ENCODE measurements around the gene UBE2M.

The UBE2M gene

DNA sequence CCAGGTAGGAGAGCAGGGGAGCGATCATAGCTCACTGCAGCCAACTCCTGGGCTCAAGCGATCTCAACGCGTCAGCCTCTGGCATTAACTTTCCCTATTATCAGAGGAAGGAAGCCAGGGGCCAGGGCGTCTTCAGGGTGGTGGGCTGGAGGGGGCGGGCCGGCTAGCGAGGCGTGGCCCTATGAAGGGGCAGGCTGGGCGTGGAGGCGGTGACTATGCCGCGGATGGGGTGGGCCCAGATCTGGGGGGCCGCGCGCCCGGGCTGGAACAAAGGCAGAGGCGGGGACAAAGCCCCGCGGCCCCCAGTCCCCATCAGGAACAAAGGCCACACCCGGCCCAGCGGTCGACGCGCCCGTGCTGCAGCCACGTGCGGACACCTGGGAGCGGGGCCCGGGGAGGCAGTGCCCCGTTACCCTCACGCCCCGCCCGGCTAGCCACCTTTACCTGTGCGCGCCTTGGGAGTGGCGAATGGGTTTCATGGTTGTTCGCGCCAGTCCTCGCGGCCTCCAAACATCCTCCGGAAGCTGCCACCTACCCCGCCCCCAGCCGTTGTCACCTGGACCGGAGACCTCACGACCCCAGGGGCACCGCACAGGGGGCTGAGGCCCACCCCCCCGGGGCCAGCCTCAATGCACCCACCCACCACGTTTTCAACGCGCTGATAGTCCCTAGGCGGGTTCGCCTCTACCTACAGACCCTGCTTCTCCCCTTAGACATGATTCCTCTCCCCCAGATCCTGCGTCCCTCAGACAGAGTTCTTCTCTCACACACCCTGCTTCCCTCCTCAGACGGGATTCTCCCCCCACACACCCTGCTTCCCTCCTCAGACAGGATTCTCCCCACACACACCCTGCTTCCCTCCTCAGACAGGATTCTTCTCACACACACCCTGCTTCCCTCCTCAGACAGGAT, 19.9 kb downstream of the UBE2M start:
- DNase-seq: peak; percentile 76

DNA sequence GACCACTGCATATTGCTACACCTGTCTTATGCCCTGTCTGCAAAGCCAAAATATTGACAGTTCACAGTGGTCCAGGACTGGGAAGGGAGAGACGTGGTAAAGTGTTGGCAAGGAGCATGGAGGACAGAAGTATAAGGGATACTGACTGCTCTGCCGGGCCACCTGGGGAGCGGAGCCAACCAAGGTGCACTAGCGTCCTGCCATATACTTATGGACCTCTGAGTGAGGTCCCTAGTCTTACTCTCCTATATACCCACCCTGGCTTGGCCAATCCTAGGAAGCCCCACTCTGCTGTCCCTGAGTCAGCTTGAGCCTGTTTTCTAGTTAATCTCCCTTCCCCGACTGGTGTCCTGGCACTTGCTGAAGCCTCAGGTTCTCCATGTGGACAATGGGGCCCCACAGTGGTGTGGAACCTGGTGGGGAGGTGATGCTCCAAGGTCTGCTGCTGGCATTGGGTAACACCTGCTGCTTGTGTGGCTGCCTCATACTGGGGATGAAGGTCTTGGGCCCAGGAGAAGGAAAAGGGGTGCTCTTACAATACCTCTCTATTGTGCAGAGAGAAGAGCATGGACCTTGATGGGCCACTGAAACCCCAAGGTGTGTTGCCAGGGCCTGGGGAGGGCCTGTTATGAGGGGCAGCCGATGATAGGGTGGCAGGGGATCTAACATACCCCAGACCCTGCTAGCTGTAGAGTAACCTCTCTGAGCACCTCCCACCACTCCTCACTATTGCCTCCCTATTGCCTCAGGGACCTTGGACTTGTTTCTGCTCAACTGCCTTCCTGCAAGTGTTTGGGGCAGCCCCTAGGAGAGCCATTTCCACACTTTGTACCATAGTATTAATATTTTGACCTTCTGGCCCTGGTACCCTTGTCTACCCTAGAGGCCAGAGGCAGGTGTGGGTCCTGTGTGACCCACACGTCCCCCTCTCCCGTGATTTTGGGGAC, 21.3 kb downstream of the UBE2M start:
- no peak for DNase-seq

GRCh38 chr19:58535857-58536256, 22.6 kb downstream of the UBE2M start:
- no peak for DNase-seq

DNA sequence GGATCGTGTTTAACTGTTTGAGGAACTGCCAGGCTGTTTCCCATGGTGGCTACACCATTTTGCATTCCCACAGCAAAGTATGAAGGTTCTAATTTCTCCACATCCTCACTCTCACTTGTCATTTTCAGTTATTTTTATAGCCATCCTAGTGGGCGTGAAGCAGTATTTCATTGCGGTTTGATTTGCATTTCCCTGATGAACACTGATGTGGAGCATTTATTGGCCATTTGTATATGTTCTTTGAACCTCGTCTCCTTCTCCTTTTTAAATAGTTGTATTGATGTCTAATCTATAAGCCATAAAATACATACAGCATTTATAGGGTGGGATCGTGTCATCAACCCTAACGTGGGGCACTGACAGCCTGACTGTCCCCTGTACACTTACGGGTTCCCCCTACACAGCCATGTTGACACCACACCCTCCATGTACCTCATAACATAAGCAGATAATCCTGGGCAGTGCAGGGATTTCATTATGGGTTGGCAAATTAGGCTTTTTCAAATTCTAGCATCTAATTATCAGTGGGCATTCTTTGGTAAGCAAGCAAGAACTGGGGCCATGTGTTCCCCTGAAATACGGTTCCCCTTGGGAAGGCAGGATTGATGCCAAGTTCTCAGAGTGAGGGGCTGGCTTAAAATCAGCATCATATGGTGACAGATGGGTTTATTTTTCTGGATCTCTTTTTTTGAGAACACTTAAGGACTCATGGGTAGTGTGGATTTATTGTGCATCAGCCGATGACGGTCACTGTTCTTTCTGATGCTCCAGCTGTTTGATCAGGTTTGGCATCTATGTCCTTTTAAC, 27.2 kb downstream of the UBE2M start:
- peak; percentile 74 for DNase-seq

DNA sequence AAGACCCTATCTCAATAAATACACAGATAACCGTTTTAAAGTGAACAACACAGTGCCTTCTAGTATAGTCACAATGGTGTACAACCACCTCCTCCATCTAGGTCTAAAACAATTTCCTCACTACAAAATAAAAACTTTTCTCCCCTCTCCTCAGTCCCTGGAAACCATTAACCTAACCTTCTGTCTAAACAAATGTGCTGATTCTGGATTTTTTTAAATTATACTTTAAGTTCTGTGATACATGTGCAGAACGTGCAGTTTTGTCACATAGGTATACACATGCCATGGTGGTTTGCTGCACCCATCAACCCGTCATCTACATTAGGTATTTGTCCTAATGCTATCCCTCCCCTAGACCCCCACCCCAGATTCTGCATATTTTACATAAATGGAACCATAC, 29.0 kb downstream of the UBE2M start:
- DNase-seq: no peak

DNA sequence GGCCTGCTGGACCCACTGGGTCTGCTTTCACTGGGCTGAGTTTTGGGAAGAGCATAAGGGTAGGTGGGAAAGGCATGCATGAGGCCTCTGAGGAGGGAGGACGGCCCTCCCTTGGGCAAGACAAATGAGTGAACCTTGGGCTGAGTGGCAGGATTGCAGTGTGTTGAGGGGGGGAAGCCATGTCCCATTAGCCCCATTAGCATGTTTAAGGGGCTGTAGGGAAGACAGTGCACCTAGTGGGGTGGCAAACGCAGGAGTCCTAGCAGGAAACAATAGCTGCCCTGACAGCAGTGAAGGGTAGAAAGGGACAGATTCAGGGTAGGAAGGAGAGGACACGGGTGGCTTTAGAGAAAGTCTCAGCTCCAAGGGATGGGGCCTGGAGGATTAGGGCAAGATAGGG, 35.7 kb downstream of the UBE2M start:
- no peak for DNase-seq

GRCh38 chr19:58521651-58522050, 36.8 kb downstream of the UBE2M start:
- DNase-seq: no peak

DNA sequence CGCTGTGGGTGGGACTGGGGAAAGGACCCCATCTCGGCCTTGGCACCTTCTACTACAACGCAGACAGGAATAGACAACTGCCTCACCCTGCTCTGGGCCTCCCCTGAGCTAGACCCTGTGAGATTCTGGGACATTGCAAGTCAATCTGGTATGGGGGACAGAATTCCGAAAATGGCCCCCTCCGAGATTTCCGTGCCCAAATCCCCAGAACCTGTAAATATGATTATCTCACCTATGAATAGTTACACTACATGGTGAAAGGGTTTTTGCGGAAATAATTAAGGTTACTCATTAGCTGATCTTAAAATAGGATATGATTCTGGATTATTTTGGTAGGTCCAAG, 38.2 kb downstream of the UBE2M start:
- no peak for DNase-seq

DNA sequence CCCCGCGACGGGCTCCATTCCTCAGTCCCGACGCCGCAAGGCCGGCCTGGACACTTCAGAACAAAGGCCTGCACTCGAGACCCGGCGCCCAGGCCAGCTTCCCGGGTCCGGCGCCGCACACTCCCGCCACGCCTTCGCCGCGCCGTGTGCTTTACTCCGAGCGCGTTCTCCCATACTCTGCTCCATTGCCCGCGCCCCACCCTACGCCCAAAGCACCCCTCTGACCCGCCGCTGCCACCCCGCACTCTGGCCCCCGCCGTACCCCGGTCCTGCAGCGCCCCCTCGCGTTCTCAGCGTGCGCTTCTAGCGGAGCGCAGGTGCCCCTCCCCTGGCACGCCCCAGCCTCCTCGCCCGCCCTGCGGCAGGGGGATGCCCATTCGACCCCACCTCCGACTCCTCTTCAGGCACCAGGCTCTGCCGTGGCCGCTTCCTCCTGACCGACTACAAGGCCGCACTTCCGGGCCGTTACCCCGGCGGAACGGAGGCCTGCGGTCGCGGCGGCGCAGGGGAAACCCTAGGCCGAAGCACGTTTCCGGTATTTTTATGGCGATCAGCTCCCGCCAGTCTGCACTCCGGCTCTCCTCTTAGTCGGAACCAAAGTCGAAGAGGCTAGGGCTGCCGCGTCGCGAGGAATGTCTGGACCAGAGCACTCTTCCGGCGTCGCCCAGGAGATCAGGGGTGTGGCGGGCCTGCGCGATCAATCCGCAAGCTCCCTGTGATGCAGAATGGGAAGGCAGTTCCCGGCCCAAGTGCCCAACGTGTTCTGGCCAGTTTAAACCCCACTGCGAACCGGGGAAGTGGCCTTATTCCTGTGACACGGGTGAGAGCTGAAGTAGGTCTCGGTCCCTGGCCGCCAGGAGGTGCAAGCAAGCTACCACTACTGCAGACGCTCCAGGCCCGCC, 38.8 kb downstream of the UBE2M start, which contains the start of gene ZBTB45:
Gene ZBTB45, minus strand, starts transcription at position 456 of the 902 bp plus-strand sequence. CDS start 2,137 bp downstream, outside the sequence.
- peak; percentile 95 for DNase-seq

DNA sequence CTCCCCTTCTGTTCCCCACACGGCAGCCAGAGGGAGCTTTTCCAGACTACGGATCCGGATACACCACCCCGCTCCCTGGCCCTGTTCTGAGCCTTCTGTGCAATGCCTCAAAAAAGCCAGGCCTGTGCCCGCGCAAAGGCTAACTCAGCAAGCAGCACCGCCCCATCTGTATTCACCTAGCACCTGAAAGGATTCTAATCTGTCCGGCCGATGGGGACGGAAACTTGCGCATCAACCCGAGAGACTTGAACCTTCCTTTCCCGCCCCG, 39.4 kb downstream of the UBE2M start:
- peak; percentile 67 for DNase-seq

DNA sequence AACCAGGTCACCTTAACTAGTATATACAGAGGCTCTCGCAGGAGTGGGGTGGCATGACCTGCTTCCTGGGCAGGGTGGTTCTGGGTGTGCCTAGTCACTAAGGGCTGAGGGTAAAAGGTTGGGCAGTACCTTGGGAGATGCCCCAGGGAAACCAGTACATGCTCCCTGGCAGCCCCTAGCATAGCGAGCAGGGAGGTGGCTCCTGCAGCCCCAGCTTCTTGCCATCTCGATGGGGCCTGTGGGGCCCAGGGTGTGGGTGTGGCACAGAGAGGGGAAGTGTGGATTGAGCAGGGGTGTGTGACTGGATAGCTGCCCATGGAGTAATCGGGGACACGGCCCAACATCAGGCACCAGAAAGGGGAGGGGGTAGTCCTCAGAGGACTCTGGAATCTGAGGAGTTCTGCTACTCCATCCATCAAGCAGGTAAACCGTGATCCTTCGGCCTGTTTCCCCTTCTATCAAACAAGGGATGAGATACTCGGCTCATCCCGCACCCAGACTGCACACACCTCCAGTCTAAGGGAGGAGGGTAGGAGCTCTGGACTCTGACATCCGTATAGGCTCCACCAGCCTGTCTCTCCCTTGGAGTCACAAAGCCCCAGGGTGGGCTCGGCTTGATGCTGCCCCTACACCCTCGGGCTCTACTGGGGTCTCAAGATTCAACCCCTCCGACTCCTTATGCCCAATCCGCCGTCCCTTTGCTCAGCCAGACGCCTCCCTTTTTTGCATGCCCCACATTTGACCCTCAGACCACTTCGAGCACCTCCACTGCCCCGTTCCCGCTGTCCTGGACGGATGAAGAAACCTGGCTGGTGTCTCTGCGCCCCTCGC, 39.9 kb downstream of the UBE2M start:
- DNase-seq: no peak

- DNase-seq: no peak
These were observed 41.2 kb downstream of the UBE2M start for GRCh38 chr19:58516964-58517833.

GRCh38 chr19:58516246-58516836, 42.1 kb downstream of the UBE2M start:
- DNase-seq: no peak

- no peak for DNase-seq
These were observed 43.2 kb downstream of the UBE2M start for GRCh38 chr19:58515259-58515658.

DNA sequence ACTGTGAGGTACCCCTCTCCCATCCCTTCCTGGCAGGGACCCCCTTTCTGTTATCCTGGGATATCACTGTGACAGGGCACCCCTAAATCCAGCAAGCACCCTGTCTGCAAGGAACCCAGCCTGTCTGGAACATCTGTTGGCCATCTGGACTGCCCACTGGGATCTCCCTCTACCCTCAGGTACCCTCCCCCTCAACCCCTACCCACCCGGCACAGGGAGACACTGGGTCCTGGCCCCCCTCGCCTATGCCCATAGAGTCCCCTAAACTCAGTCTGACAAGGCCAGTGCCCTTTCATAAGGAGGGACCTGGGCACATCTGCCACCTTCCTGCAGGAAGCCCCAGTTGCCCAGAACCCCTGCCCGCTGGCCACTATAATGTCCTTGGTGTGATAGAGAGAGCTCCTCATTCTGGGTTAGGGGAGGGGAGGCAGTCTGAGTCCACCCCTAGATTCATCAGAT, 43.8 kb downstream of the UBE2M start:
- DNase-seq: no peak

- peak; percentile 73 for DNase-seq
These were observed 44.5 kb downstream of the UBE2M start for GRCh38 chr19:58513694-58514563.

DNA sequence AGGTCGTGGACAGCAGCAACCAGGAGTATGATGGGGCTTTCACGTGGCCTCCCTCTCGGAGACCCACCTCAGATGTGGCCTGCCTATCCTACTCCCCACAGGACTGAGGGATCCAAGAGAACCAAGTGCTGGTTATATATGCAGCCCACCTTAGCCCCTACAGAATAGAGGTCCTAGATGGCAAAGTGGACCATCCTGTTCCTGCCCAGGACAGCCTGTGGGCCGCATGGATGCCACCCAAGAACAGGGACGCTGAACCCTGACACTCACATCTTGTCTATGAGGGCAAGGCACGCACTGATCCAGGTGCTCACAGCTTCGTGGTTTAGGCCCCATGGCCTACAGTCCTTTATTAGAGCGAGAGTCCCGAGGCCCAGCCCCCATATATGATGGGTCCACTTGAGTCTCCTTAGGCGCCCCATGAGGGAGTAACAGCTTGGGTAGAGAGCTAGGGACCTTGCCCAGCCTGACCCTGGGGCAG, 45.2 kb downstream of the UBE2M start:
- no peak for DNase-seq

Measured in NCI-H2171 (cell line).